Right lung (tissue), 5 donors: ENCODE results near the gene GMEB2. TPM values are rescaled to one million over a fixed set of nuclear protein-coding genes. Genes with fewer than 3 reads are reported as not detected.
A peak's percentile ranks its signal among the peaks of the same experiment; 100 is the strongest.

Source experiments
- DNase-seq, 2 donors: peaks; one replicate each; pipeline ENCODE4 v3.0.0-alpha.2; 2013
- polyA plus RNA-seq, 5 donors: library from polyadenylated mRNA; unstranded; fragments of 120-200 nt; gene quantifications; one replicate each; pipeline versions ENCODE4 v1.2.1 to v1.2.3, GENCODE V29; 2013; ENCODE audit warnings: inconsistent platforms in 1 of 5, low replicate concordance in 1 of 5; ENCODE audit not compliant: insufficient read length in 5 of 5, insufficient read depth in 1 of 5

GMEB2 gene
- polyA plus RNA-seq, 5 donors, result 7.7 to 13.5 (median 9.9) TPM

DNA sequence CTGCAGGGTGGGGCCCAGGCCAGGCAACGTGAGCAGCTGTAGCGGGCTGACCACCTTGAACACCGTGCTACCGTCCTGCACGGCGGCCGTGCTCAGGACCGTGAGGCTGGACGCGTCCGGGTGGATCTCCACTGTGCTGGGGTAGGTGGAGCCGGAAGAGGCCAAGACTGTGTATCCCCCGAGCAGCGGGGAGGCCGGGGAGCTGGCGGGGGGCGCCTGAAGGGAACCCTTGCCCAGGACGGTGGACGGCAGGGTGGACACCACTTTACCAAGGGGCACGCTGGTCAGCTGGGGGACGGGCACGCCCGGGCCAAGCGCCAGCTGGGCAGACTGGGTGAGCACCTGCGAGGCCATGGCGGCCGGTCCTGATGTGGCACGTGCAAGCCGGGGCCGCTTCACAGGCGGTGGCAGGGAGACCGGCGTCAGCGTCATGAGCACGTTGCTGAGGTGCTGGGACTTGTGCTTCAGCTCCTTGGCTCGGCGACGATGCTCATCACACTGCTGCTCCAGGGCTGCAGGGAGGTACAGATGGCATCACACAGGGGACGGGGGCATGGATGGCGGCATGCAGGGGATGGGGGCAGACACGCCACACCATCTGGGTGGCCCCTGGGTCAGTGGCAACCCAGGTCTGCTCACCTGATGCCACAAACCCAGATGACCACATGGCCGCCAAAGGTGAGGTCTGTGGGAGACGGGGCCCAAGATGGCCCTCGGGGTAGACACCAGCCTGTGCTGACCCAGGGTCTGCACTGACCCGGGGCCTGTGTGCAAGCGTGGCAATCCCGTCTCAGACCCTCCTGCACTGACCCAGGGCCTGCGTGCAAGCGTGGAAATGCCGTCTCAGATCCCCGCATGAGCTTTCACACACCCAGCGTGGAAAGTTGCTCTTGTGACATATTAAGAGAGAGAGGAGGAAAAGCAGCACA is 36.4 kb downstream of the GMEB2 start:
- no peak for DNase-seq

DNA sequence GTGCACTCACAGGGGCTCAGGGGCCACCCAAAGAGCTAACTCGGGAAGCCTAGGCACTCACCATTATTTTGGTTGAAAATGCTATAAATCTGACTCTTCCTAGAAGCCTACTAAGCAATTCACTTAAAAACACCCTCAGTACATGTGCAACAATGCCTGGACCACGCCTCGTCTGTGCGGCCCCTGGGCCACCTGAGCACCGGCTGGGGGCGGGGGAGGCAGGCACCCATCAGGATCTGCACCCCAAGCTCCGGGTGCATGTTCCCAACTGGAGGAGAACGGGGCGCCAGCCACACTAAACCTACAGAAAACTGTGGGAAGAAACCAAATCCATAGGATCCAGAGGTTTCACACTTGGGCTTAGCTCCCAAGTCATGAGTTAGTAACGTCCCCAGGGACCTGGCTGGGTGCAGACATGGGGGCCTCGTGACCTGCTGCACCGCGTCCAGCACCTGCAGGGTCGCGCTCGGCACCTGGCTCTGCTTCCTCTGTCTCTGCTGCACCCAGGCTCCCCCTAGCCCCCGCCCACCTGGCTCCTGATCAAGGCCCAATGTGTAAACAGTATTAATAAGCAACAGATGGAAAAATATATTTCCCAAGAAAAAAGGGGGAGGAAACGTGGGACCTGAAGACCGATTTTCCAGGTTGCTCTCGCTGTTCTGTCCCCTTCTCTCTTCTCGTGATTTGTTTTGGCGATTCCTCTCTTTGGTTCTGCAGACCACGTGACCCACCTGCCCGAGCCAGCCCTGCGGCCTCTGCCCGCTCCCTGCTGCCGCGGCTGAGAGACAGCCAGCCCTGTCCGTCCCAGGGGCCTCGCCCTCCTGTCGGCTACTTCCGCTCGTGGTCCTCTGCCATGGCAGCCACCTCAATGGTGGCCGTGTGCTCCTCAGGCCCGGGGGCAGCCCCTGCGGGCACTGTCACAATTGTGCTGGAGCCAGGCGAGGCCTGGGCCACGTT is 37.4 kb downstream of the GMEB2 start:
- no peak for DNase-seq

- DNase-seq, result no peak
These were observed 38.3 kb downstream of the GMEB2 start for GRCh38 chr20:63588641-63589041.

- no peak for DNase-seq
These were observed 38.9 kb downstream of the GMEB2 start for GRCh38 chr20:63587776-63588591.

DNA sequence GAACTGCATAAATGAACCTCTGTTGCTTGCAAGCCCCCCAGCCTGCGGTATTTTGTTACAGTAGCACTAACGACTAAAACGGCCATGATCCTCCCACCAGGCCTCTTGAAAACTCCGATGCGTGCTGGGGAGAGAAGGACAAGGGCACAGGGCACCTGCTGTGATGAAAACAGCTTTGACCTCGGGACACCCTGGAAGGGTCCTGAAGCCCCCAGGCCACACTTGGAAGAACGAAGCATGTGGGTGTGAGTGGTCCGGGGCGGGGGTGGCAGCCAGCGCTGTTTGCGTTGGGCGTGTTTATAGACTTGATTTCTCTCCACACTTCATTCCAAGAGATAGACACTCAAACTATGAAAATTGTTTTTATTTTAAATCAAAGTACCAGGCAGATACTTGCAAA is 39.6 kb downstream of the GMEB2 start:
- DNase-seq, result no peak

DNA sequence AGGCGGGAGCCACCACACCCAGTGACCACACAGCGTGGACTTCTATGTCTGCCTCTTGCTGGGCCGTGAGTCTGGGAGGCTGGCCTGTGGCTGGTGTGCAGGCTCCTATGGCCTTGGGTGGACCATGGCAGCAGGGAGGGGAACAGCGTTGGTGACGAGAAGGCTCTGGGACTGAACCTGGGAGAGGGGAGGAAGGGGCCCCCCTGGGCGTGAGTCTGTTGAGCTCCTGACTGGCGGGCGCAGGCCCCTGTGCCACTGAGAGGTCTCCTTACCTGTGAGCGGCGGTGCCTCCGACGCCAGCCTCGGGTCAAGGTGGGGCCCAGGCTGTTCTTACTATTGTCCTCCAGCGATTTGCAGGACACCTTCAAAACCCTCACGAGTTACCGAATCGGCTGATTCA is 40.1 kb downstream of the GMEB2 start:
- no peak for DNase-seq

DNA sequence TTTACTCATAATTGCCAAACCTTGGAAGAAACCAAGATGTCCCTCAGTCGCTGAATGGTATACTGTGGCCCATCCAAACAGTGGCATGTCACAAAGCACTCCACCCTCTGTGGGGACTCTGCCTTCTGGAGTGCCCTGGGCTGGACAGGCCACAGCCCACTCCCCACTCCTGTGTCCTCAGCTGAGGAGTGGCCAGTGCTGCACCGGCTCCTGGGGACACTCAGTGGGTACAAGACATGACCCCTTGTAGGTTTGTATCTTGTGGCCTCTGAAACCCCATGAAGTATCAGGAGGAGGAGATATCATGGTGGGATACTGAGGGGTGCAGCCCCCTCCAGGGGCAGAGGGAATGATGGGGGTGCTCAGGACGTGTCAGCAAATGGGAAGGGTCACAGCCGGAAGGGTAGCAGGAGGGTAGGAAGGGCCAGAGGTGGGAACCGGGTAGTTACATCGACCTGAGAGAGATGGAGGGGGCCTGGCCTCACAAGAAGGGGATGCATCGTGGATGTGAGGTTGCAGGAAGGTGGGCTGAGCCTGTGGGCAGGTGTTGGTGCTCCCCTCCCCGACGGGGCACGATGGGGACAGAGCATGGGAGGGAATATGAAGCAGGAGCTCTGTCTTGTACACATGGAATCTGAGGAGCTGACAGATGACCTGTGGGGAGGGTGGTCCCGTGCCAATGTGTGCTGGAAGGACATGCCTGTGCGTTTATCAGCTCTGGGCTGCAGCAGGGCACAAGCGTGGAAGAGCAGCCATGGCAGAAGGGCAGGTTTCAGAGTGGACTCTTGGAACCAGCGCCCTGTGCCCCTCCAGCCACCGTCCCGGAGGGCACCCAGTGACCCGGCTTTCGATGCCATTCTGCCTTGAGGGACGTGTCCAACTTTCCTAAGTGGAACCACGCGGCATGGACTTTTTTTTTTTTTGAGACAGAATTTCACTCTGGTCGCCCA is 41.0 kb downstream of the GMEB2 start:
- no peak for DNase-seq

GRCh38 chr20:63582382-63583063 is 44.4 kb downstream of the GMEB2 start:
- no peak for DNase-seq

DNA sequence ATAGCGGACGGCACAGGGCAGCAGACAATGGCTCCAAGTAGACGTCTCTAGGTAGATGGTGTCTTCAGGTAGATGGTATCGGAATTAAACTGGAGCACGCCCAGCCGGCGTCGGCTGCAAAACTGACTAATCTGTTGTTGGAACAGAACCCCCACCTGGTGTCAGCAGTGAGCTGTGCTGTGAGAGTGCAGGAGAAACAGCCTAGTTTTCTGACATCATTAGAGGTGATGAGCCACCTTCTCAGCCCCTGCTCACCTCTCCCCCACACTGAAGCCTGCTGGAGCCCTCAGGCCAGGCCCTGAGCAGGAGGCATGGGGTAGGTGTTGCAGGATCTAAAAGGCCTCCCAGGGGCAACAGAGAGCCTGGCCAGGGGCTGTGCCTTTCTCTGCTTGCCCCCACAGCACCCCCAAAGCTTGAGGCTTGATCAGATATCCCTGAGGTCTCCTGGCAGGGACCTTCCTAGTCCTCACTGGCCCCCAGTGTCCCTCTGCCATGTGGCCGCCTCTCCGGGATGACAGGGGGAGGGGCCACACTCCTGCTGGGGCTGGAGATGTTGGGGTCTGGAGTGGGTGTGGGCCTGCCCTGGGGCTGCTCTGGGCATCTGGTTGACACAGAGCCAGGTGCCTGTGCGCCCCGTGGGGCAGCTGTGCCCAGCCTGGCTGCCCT is 46.0 kb downstream of the GMEB2 start:
- DNase-seq, result no peak

DNA sequence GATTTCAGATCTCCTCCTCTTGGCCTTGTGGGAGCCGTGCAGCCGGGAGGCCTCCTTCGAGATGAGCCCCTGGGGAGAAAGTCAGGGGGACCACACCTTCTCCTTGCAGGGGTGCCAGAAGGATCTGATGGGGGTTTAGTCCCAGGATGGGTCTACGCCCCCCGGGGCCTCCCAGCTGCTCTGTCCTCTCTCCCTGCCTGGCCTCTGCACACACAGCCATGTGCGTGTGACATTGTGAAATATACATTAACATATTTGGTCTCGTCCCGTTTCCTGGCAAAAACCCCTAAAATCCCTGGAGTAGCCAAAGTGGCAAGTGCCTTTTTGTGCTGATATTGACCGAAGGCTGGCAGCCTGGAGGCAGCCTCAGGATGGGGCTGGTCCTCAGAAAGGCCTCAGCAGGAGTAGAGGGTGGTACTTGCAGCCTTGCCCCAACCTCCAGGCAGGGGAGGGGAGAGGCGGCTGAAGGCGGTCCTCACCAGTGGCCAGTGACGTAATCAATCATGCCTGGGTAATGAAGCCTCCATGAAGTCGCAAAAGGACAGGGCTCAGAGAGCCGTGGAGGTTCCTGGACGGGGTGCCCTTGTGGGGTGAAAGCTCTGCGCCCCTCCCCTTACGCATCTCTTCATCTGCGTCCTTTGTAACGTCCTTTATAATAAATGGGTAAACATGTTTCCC is 47.7 kb downstream of the GMEB2 start:
- no peak for DNase-seq

DNA sequence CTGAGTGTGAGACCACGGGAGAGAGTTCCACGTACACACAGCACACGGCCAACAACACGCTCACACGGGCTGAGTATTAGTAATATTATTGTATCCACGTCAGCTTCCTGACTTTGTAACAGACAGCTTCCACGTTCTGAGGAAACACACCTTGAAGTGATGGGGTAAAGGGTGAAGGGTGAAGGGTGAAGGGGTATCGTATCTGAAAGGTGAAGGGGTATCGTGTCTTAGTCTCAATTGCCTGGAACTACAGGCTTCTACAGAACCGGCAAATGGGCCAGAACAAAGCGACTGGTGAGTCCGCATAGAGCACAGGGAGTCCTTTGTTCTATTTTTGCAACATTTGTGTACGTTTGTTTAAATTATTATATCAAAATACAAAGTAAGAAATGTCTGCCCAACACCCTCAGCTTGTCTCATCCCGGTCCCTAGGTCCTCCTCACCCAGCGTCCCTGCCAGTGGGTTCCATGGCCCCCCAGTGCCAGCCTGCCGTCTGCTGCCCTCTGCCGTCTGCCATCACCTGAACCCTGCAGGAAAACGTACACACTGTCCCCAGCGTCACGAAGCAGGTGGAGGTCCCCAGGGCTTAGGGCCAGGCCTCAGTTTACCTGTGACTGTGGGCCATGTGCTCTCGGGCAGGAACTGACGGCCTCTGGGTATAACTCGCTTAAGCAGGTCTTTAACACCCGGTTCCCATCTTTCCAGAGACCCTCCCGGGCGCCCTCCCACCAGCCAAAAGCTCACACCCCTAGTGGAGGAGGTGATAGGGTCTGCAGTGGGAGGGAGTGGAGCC is 48.5 kb downstream of the GMEB2 start:
- no peak for DNase-seq

DNA sequence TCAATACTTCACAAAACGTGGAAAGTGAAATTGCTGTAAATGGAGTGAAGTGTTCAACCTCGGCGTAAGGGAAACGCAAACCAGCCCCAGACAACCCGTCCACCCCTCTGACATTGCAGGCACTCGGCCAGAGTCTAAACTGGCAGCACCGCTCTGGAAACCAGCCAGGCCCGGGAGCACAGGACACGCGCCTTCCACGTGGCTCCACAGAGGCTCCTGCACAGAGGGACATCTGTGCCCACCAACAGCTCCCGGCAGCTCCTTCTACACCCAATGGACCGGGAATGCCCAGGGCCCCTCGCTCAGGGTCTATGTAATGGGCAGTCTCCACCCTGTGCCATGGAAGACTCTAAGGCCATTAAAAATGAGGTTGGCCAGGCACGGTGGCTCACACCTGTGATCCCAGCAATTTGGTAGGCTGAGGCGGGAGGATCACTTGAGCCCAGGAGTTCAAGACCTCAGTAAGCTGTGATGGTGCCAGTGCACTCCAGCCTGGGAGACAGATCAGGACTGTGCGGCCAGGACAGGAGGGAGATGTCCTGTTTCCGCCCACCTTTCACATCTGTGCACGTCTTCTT is 49.5 kb downstream of the GMEB2 start:
- DNase-seq, result no peak

DNA sequence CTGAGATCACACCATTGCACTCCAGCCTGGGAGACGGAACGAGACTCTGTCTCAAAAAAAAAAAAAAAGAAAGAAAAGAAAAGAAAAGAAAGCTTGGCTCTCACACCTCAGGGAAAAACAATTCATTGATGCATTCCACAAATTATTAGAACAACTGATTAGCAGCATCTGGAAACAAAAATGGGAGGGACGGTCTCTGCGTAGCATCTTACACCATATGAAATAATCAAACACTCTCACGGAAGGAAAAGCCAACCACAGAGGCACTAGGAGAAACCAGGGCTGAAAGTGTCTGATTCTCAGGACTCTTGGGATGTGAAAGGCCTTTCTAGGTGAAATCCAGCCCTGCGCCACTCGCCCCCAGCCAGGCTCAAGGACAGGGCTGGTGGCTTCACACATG is 50.6 kb downstream of the GMEB2 start:
- no peak for DNase-seq

DNA sequence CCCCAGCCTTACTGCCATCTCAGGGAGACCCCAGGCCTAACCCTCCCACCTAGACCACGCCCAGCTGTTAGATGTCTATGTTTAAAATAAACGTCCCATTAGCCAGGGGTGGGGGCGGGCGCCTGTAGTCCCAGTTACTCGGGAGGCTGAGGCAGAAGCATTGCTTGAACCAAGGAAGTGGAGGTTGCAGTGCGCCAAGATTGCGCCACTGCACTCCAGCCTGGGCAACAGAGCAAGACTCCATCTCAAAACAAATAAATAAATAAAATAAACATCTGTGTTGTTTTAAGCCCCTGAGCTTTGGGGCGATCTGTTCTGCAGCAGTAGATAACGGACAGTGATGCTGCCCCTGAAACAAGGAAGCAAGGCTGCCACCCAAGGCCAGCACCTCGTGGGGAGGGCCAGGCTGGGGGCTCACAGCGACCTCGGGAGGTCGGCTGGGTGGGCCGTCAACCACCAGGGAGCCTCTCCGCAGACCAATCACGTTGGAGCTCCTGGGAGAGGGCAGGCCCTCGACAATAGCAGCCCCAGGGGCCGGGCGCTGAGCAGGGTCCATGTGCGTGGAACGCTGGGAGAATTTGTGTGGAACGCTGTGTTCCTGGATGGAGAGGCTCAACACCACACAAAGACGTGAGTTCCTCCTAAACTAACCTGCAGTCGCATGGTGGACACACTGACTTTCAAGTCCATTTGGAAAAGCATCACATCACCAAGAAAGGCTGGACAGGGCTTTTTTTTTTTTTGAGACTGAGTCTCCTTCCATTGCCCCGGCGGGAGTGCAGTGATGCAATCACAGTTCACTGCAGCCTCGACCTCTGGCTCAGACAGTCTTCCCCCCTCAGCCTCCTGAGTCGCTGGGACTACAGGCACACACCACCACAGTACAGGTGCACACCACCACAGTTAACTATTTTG is 51.8 kb downstream of the GMEB2 start:
- no peak for DNase-seq

GRCh38 chr20:63574156-63574828 is 52.6 kb downstream of the GMEB2 start, which contains the start of gene HELZ2:
Gene HELZ2, minus strand, starts transcription at chr20:63574239. Its CDS starts 1,854 bp downstream, at chr20:63572385.
- DNase-seq, result peak; percentile 68 to 72
